PC-3 (cell line): Measurements from ENCODE around the gene L3MBTL4.

Experiments
- CTCF ChIP-seq: fragments of 300-600 bp; sonication (generic); conservative IDR thresholded peaks from 2 replicates; pipeline ENCODE4 v1.5.1; 2017; ENCODE audit warnings: antibody characterized with exemption, low read depth, mild to moderate bottlenecking, low read length
- EZH2 ChIP-seq: fragments of 300-600 bp; sonication (generic); IDR thresholded peaks from one replicate; pipeline ENCODE4 v1.6.1; 2017; ENCODE audit warnings: antibody characterized with exemption, mild to moderate bottlenecking, low read length; ENCODE audit not compliant: unreplicated experiment
- EZH2phosphoT487 ChIP-seq: fragments of 300-600 bp; sonication (generic); IDR thresholded peaks from 2 replicates; pipeline ENCODE4 v1.6.1; 2018; ENCODE audit warnings: mild to moderate bottlenecking, antibody characterized with exemption, low read length, borderline replicate concordance

DNA sequence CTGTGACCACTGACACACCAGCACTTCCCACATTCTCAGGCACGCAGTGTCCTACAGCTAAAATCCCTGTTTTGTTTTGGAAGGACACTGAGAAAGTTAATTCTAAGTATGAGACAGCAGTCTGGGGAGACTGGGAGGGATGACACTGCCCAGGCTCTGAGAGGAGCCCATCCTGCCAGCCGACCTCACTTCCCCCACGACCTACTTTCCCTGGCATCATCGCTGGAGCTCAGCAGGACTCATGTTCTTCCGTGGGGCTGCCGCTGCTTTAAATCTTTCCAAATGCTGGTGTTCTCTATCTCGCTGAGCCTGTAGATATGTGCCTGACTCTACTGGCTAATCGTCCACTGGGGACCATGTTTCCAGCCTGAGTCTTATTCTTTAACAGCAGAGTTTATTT is 450.6 kb downstream of the L3MBTL4 start:
- no peak for TF ChIP-seq EZH2
- no peak for TF ChIP-seq CTCF
- TF ChIP-seq EZH2phosphoT487: no peak
